OCI-LY3 (cell line): ENCODE results near the gene ST8SIA1.

Experiments used
- H2AFZ ChIP-seq: fragments of 200-600, 300-600 bp; shearing (Covaris generic); 2 replicates; pipeline ENCODE4 v1.6.0; 2014; ENCODE audit warnings: antibody characterized with exemption, low read depth, low read length
- H3K27ac ChIP-seq: fragments of 200-600, 300-600 bp; sonication (generic); 2 replicates; pipeline ENCODE4 v1.5.1; 2014; ENCODE audit warnings: mild to moderate bottlenecking, low read length, moderate library complexity, mixed read lengths
- H3K27me3 ChIP-seq: fragments of 200-600, 300-600 bp; sonication (generic); 2 replicates; pipeline ENCODE4 v1.6.1; 2014; ENCODE audit warnings: low read depth, low read length, mixed read lengths
- H3K36me3 ChIP-seq: fragments of 200-600, 300-600 bp; sonication (generic); replicated peaks from 2 replicates; pipeline ENCODE3; 2014; ENCODE audit warnings: low read depth, low read length, mixed read lengths
- H3K4me1 ChIP-seq: fragments of 300-600, 200-600 bp; sonication (generic); 2 replicates; pipeline ENCODE4 v1.6.1; 2014; ENCODE audit warnings: low read length, mixed read lengths
- H3K4me2 ChIP-seq: fragments of 200-600, 300-600 bp; sonication (generic); 2 replicates; pipeline ENCODE4 v1.6.1; 2014; ENCODE audit warnings: low read length, mixed read lengths
- H3K4me3 ChIP-seq: fragments of 300-600, 200-600 bp; sonication (generic); 2 replicates; pipeline ENCODE4 v1.5.1; 2014; ENCODE audit warnings: antibody characterized with exemption, mild to moderate bottlenecking, low read length, moderate library complexity
- H3K79me2 ChIP-seq: fragments of 300-600, 200-600 bp; shearing (Covaris generic); 2 replicates; pipeline ENCODE4 v1.6.1; 2014; ENCODE audit warnings: mild to moderate bottlenecking, low read length, mixed read lengths
- H3K9ac ChIP-seq: fragments of 300-600, 200-600 bp; shearing (Covaris generic); 2 replicates; pipeline ENCODE4 v1.6.0; 2014; ENCODE audit warnings: mild to moderate bottlenecking, low read length, moderate library complexity
- H3K9me3 ChIP-seq: fragments of 200-600, 300-600 bp; shearing (Covaris generic); 2 replicates; pipeline ENCODE4 v1.6.1; 2014; ENCODE audit warnings: low read length, mixed read lengths; ENCODE audit not compliant: insufficient read depth
- H4K20me1 ChIP-seq: fragments of 200-600, 300-600 bp; sonication (generic); 2 replicates; pipeline ENCODE4 v1.6.1; 2016; ENCODE audit warnings: low read length, mixed read lengths; ENCODE audit not compliant: insufficient read depth
- EZH2phosphoT487 ChIP-seq: fragments of 200-600 bp; shearing (Covaris generic); IDR thresholded peaks from 2 replicates; pipeline ENCODE4 v1.6.1; 2018; ENCODE audit warnings: antibody characterized with exemption, mixed run types, low read depth
- TF ChIP-seq, protein P1 (sequence below): fragments of 200-600, 300-600 bp; sonication (generic); IDR thresholded peaks from 2 replicates; pipeline ENCODE4 v1.5.1; 2014; ENCODE audit warnings: antibody characterized with exemption, low read length, low read depth

The ST8SIA1 gene

DNA sequence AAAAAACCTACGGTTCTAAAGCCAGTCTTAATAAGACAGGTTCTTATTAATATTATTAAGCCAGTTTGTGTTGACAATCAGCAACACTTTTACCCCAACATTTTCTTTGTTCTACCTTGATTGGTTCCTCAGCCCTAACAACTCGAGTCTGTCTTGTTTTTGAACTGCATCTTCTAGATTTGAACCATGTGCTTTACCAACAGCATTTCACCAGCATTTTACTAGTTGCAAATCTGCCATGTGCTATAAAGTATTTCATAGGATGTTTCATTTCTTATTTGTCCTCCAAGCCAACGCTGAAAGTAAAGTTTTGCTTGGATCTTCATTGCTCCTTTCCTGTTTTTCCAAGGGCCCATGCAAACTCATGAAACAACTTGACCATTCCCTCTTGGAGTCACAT lies 133.4 kb downstream of the ST8SIA1 start:
- Histone ChIP-seq H3K4me2 (no peak overlapping the region), H3K9me3 (no peaks in the 10 kb centered on the region), H3K4me3 (no peak overlapping the region), H2AFZ (no peak overlapping the region), H3K27ac (no peak overlapping the region), H3K79me2 (no peaks in the 10 kb centered on the region), H4K20me1 (no peaks in the 10 kb centered on the region), H3K4me1 (no peaks in the 10 kb centered on the region), H3K36me3 (no peaks in the 10 kb centered on the region), H3K27me3 (no peaks in the 10 kb centered on the region), H3K9ac (no peak overlapping the region)
- TF ChIP-seq, protein P1, sequence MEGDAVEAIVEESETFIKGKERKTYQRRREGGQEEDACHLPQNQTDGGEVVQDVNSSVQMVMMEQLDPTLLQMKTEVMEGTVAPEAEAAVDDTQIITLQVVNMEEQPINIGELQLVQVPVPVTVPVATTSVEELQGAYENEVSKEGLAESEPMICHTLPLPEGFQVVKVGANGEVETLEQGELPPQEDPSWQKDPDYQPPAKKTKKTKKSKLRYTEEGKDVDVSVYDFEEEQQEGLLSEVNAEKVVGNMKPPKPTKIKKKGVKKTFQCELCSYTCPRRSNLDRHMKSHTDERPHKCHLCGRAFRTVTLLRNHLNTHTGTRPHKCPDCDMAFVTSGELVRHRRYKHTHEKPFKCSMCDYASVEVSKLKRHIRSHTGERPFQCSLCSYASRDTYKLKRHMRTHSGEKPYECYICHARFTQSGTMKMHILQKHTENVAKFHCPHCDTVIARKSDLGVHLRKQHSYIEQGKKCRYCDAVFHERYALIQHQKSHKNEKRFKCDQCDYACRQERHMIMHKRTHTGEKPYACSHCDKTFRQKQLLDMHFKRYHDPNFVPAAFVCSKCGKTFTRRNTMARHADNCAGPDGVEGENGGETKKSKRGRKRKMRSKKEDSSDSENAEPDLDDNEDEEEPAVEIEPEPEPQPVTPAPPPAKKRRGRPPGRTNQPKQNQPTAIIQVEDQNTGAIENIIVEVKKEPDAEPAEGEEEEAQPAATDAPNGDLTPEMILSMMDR, result no peak
- TF ChIP-seq EZH2phosphoT487, result no peak

DNA sequence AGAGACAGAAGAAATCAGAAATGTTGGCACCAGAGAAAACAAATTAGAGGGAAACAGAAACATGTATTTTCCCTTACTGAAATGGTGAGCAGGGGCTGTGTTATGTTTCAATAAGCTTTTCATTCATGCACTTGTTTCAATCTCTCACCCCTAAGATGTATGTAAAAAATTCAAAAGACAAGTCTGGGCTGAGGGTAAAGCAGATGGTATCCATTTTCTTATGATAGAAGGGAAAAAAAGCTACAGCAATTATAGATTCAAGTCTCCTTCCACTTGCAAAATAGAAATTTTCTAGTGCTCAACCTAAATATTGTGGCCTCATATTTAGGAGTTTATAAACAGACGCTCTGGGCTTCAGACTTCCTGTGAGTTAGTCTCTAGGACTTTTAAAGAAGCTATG lies 138.3 kb downstream of the ST8SIA1 start:
- H2AFZ ChIP-seq, result no peak overlapping the region

DNA sequence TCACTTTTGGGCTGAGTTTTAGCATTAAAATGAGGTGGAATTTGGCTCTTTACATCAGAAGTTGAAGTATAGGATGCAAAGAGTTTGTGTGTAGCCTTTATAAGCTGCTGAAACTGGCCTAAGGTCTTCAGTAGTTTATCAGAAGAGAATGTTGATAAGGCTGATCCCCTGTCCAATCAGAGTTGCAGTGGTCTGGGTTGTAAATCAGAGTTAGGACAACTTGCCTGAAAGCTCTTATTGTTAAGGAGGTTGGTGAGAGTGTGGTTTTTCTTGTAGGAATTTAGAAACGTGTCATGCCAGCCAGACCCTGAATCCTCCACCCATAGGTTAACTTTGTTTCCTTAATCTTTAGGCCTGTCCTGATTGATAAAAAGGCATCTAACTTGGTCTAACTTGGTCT lies 143.5 kb downstream of the ST8SIA1 start:
- H3K9me3 ChIP-seq, result no peaks in the 10 kb centered on the region
- no peaks in the 10 kb centered on the region for H4K20me1 ChIP-seq
- no peak overlapping the region for H3K4me2 ChIP-seq
- H3K9ac ChIP-seq, result no peak overlapping the region
- no peaks in the 10 kb centered on the region for H3K36me3 ChIP-seq
- TF ChIP-seq EZH2phosphoT487, result no peak
- TF ChIP-seq, protein P1, result no peak
- H2AFZ ChIP-seq, result no peak overlapping the region
- no peaks in the 10 kb centered on the region for H3K79me2 ChIP-seq
- H3K4me1 ChIP-seq, result no peaks in the 10 kb centered on the region
- no peak overlapping the region for H3K4me3 ChIP-seq
- H3K27me3 ChIP-seq, result no peaks in the 10 kb centered on the region
- H3K27ac ChIP-seq, result no peak overlapping the region

More for the DNA sequence above, 138.3 kb downstream of the ST8SIA1 start:
- Histone ChIP-seq H3K4me2 (no peak overlapping the region), H3K27ac (no peak overlapping the region), H3K4me1 (no peaks in the 10 kb centered on the region), H3K27me3 (no peaks in the 10 kb centered on the region), H3K36me3 (no peaks in the 10 kb centered on the region), H3K9ac (no peak overlapping the region), H3K79me2 (no peaks in the 10 kb centered on the region), H3K4me3 (no peak overlapping the region), H3K9me3 (no peaks in the 10 kb centered on the region), H4K20me1 (no peaks in the 10 kb centered on the region)
- TF ChIP-seq EZH2phosphoT487, result no peak
- TF ChIP-seq, protein P1, result no peak

DNA sequence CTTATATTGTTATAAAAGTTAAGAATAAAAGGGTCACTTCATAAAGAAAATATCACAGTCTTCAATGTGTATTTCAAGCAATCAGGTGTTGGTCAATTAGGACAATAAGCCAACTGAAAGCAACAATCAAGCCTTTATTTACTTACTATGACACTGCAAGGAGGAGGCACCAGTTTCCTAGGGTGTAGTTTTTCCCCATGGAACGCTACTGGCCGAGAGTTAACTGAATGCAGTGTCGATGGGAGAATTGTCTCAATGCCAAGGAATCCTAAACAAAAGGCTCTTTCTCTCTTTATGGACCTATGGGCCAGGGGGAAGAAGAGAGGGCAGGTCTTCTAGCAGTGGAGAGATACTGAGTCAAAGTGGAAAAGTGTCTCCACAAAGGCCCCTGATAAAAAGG lies 146.1 kb downstream of the ST8SIA1 start:
- no peaks in the 10 kb centered on the region for H4K20me1 ChIP-seq
- H3K4me2 ChIP-seq, result no peak overlapping the region
- no peak overlapping the region for H3K4me3 ChIP-seq
- no peak overlapping the region for H2AFZ ChIP-seq
- no peaks in the 10 kb centered on the region for H3K79me2 ChIP-seq
- H3K9ac ChIP-seq, result no peak overlapping the region
- H3K9me3 ChIP-seq, result no peaks in the 10 kb centered on the region
- no peak overlapping the region for H3K27ac ChIP-seq
- H3K4me1 ChIP-seq, result no peaks in the 10 kb centered on the region
- no peaks in the 10 kb centered on the region for H3K36me3 ChIP-seq
- TF ChIP-seq EZH2phosphoT487, result no peak
- TF ChIP-seq, protein P1, result no peak
- H3K27me3 ChIP-seq, result no peaks in the 10 kb centered on the region
